Upper lobe of right lung (tissue), 1 donor: Measurements from ENCODE around the gene PCSK5. TPM values are rescaled to one million over a fixed set of nuclear protein-coding genes. Genes with fewer than 3 reads are reported as not detected.

Source experiments
- ATAC-seq: fragments of 200-7000 bp; cut with Tn5 transposase; one replicate; pipeline ENCODE4 v1.9.1; 2020; ENCODE audit warnings: mild to moderate bottlenecking, moderate library complexity
- DNase-seq: peaks from one replicate; pipeline ENCODE4 v3.0.0-alpha.2; 2020
- H3K27ac ChIP-seq: fragments of 200-600 bp; one replicate; pipeline ENCODE4 v1.8.0; 2022
- H3K27me3 ChIP-seq: fragments of 200-600 bp; one replicate; pipeline ENCODE4 v1.8.0; 2022; ENCODE audit warnings: mild to moderate bottlenecking
- H3K36me3 ChIP-seq: fragments of 200-600 bp; one replicate; pipeline ENCODE4 v1.8.0; 2022
- H3K4me1 ChIP-seq: fragments of 200-600 bp; one replicate; pipeline ENCODE4 v1.8.0; 2022
- H3K4me3 ChIP-seq: fragments of 200-600 bp; one replicate; pipeline ENCODE4 v1.8.0; 2022; ENCODE audit warnings: mild to moderate bottlenecking
- H3K9me3 ChIP-seq: fragments of 200-600 bp; one replicate; pipeline ENCODE4 v1.8.0; 2022
- intact Hi-C: fragments of 100-400 bp; cut with DNase I; formaldehyde crosslinking; loops from one replicate; pipeline ENCODE4 v1.11.0; 2022
- total RNA-seq: library from RNA; stranded (reverse); fragmentation: NEBNext Ultra II Directional; extraction: Animal tissue kit (Norgen Biotek cat#: 25700); gene quantifications from one replicate; pipeline ENCODE4 v1.2.1, GENCODE V29; 2021
- TF ChIP-seq, protein P1 (sequence below): fragments of 200-600 bp; IDR thresholded peaks from one replicate; pipeline ENCODE4 v1.8.0; 2022; ENCODE audit warnings: antibody characterized with exemption
- donor health status: DM: no; HTN: yes; CAD: no; lungs with severe emphysema.

PCSK5 gene
- total RNA-seq, 1 donor from 2014 or later: 18.1 TPM

DNA sequence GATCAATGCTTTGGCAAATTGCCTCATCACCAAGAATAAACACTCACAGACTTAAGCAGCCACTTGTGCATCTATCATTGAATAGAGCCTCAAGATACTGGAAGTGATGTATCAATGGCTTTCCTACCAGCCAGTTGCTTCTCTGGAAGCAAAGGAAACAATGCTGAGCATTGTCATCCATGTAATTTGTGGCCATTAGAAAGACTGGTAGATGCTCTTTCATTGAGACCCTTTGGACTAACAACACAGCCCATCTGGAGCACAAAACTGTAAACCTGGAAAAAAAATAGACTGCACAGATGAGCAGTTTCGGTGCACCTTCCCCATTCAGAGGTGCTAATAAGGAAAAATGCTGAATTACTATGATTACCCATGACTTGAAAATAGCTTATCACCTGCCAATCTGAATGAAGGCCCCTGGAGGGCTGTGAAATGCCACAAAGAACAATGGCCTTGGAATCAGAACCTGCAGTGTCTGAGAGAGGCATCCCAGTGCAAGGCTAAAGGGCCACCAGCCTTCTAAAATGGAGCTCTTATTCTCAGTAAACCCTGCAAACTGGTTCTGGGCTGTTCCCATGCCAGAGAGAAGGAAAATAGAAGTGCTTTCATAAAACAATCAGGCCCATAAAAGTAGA, 376.3 kb downstream of the PCSK5 start:
- intact Hi-C loops: no loop called here
- H3K27me3 ChIP-seq: no peaks in the 10 kb centered on the region
- H3K36me3 ChIP-seq: no peaks in the 10 kb centered on the region
- H3K4me3 ChIP-seq: no peak overlapping the region
- H3K27ac ChIP-seq: no peak overlapping the region
- TF ChIP-seq, protein P1, sequence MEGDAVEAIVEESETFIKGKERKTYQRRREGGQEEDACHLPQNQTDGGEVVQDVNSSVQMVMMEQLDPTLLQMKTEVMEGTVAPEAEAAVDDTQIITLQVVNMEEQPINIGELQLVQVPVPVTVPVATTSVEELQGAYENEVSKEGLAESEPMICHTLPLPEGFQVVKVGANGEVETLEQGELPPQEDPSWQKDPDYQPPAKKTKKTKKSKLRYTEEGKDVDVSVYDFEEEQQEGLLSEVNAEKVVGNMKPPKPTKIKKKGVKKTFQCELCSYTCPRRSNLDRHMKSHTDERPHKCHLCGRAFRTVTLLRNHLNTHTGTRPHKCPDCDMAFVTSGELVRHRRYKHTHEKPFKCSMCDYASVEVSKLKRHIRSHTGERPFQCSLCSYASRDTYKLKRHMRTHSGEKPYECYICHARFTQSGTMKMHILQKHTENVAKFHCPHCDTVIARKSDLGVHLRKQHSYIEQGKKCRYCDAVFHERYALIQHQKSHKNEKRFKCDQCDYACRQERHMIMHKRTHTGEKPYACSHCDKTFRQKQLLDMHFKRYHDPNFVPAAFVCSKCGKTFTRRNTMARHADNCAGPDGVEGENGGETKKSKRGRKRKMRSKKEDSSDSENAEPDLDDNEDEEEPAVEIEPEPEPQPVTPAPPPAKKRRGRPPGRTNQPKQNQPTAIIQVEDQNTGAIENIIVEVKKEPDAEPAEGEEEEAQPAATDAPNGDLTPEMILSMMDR: no peak
- H3K9me3 ChIP-seq: no peaks in the 10 kb centered on the region
- no peaks in the 10 kb centered on the region for H3K4me1 ChIP-seq
- no peak for DNase-seq
- ATAC-seq: no peak

DNA sequence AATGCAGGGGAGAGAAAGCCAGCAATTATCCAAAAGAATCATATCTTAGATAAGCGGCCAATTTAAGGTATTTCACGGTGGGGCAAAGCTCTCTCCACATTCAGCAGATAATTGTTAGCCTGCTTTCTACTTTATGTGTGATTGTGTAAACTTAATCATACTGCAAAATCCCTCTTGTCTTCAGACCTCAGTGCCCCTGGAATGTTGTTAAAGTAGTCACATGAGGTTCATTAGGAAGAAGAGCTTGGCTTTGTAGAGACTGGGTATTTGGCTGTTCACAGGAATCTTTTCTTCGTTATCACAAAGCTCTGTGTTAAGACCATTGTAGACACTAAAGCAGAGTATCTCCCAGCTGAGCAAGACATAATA, 376.8 kb downstream of the PCSK5 start:
- DNase-seq: no peak
- ATAC-seq: no peak
- Histone ChIP-seq H3K36me3 (no peaks in the 10 kb centered on the region), H3K27ac (no peak overlapping the region), H3K27me3 (no peaks in the 10 kb centered on the region), H3K4me3 (no peak overlapping the region), H3K9me3 (no peaks in the 10 kb centered on the region), H3K4me1 (no peaks in the 10 kb centered on the region)
- intact Hi-C loops: no loop called here
- TF ChIP-seq, protein P1: no peak

DNA sequence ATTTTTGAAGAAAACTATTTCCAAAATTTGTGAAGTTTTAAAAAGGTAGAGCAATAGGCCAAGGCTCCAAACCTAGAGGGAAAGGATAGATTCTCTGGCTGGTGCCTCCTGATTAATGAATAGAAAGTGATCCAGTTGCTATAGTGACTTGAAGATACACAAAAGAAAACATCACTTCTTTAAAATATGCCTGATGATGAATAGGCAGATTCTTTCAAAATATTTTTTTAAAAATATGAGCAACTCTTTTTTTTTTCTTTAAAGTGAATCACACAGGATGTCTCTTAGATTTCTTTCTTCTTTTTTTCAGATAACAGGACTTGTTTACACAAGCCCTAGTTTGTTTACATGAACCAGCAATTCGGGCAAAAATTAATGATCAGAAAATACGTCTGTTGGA, 379.3 kb downstream of the PCSK5 start:
- H3K4me3 ChIP-seq: no peak overlapping the region
- TF ChIP-seq, protein P1: no peak
- H3K27ac ChIP-seq: no peak overlapping the region
- intact Hi-C loops: no loop called here
- no peaks in the 10 kb centered on the region for H3K9me3 ChIP-seq
- H3K4me1 ChIP-seq: no peaks in the 10 kb centered on the region
- no peaks in the 10 kb centered on the region for H3K36me3 ChIP-seq
- no peak for ATAC-seq
- DNase-seq: no peak
- no peaks in the 10 kb centered on the region for H3K27me3 ChIP-seq

DNA sequence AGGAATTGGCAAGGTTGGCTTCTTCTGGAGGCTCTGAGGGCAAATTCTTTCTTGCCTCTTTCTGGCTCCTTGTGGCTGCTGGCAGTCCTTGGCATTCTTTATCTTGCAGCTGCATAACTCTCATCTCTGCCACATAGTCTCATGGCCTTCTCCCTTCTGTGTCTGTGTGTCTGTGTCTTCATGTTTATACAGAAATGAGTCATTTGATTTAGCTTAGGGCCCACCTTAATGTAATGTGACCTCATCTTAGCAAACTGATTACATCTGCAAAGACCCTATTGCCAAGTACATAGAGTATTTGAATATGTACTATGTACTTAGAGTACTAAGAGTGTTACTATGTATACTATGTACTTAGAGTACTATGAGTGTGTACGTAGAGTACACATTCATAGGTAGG, 381.3 kb downstream of the PCSK5 start:
- Histone ChIP-seq H3K9me3 (no peaks in the 10 kb centered on the region), H3K27me3 (no peaks in the 10 kb centered on the region), H3K4me3 (no peak overlapping the region), H3K36me3 (no peaks in the 10 kb centered on the region), H3K27ac (no peak overlapping the region), H3K4me1 (no peaks in the 10 kb centered on the region)
- DNase-seq (no peak), ATAC-seq (no peak)
- intact Hi-C loops: no loop called here
- TF ChIP-seq, protein P1: no peak

DNA sequence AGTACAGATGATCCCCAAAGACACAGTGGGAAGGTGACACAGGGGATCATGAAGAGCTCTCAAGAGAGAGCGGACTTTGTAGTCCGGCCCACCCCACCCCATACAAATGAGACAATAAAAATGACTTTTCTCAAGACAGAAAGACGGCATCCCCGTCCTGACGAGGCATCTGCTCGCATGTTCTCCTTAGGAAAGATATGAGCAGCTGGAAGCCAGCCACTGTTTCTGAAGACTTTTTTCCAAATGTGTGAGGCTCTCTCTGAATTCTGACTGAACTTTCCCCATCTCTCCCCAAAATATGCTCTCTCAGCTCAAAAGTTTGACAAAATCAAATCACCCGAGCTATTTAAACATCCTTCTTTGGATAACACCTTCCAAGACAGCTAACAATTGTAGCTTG, 398.6 kb downstream of the PCSK5 start:
- TF ChIP-seq, protein P1: no peak
- Histone ChIP-seq H3K36me3 (no peaks in the 10 kb centered on the region), H3K9me3 (no peaks in the 10 kb centered on the region), H3K4me3 (no peak overlapping the region), H3K27ac (no peak overlapping the region), H3K4me1 (peaks cover 6% of the 10 kb centered on the region), H3K27me3 (no peaks in the 10 kb centered on the region)
- no peak for DNase-seq
- no peak for ATAC-seq
- intact Hi-C loops: no loop called here

DNA sequence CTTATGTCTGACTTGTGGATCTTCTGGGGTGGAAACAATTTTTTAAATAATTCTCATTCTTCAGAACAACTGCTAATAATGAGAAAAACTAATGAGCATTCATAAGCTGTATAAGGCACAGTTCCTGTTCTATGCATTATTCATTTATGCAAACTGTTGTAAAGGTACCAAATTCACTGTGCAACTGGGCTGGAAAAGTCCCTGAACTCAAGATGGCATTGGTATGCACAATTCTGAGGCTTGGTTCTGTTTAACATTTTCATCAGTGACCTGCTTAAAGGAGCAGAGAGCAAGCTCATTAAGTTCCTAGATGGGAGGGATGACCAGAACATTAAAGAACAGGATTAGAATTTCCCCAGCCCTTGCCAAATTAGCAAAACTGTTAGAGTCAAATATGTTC, 399.2 kb downstream of the PCSK5 start:
- TF ChIP-seq, protein P1: no peak
- no peak for ATAC-seq

More for the DNA sequence above, 399.2 kb downstream of the PCSK5 start:
- no peak for DNase-seq
- Histone ChIP-seq H3K36me3 (no peaks in the 10 kb centered on the region), H3K9me3 (no peaks in the 10 kb centered on the region), H3K27me3 (no peaks in the 10 kb centered on the region), H3K4me1 (peaks cover 6% of the 10 kb centered on the region), H3K4me3 (no peak overlapping the region), H3K27ac (no peak overlapping the region)
- intact Hi-C loops: no loop called here
